Kidney (tissue), 14 donors: ENCODE data around the gene HLA-F. TPM values are rescaled to one million over a fixed set of nuclear protein-coding genes. Genes with fewer than 3 reads are reported as not detected.

ENCODE experiments used
- DNase-seq, 5 donors: peaks; one replicate each; pipeline ENCODE4 v3.0.0-alpha.2; 2013 to 2020
- FAIRE-seq: peaks from 2 replicates; lab custom pipeline; 2012; peaks lifted over from hg19 to GRCh38; lab: Jason Lieb, UNC
- H3K27ac ChIP-seq, 2 donors: one replicate each; pipeline ENCODE4 v1.7.0; 2013; ENCODE audit warnings: low read depth in 2 of 2, low read length in 2 of 2, inconsistent platforms in 1 of 2
- H3K27me3 ChIP-seq: one replicate; pipeline ENCODE4 v1.7.1; 2013; ENCODE audit warnings: low read length, inconsistent platforms; ENCODE audit not compliant: control insufficient read depth, insufficient read depth
- H3K36me3 ChIP-seq, 3 donors: one replicate each; pipeline versions ENCODE4 v1.7.0 to v1.7.1; 2013; ENCODE audit warnings: low read length in 3 of 3, control low read depth in 1 of 3, inconsistent platforms in 1 of 3; ENCODE audit not compliant: insufficient read depth in 3 of 3, control insufficient read depth in 2 of 3
- H3K4me1 ChIP-seq, 3 donors: one replicate each; pipeline versions ENCODE4 v1.7.0 to v1.7.1; 2013; ENCODE audit warnings: low read length in 3 of 3, inconsistent platforms in 1 of 3, low read depth in 1 of 3; ENCODE audit not compliant: control insufficient read depth in 2 of 3, insufficient read depth in 2 of 3
- H3K4me3 ChIP-seq, 3 donors: one replicate each; pipeline versions ENCODE4 v1.7.0 to v1.8.1; 2013; ENCODE audit warnings: low read length in 3 of 3, control low read depth in 1 of 3, inconsistent platforms in 1 of 3
- H3K9ac ChIP-seq, 3 donors: one replicate each; pipeline versions ENCODE4 v1.7.0 to v1.7.1; 2013; ENCODE audit warnings: low read length in 3 of 3, control low read depth in 1 of 3, inconsistent platforms in 1 of 3
- H3K9me3 ChIP-seq, 3 donors: one replicate each; pipeline versions ENCODE4 v1.7.0 to v1.7.1; 2013; ENCODE audit warnings: low read length in 3 of 3, control low read depth in 1 of 3, inconsistent platforms in 1 of 3; ENCODE audit not compliant: control insufficient read depth in 2 of 3, insufficient read depth in 1 of 3
- CTCF ChIP-seq: IDR thresholded peaks from 3 replicates; pipeline ENCODE4 v1.5.1; 2012; ENCODE audit warnings: mild to moderate bottlenecking, moderate library complexity, borderline replicate concordance; ENCODE audit not compliant: insufficient read depth; ENCODE audit errors: extremely low read depth
- intact Hi-C: fragments of 100-400 bp; cut with DNase I; formaldehyde crosslinking; loops from one replicate; pipeline ENCODE4 v1.11.1; 2022
- polyA plus RNA-seq: library from polyadenylated mRNA; stranded (reverse); fragments of 350-450 nt; fragmentation: Illumina TruSeq; extraction: RNeasy Lipid Tissue Mini Kit (QIAGEN cat#74804); gene quantifications from one replicate; pipeline ENCODE4 v1.2.3, GENCODE V29; 2014; ENCODE audit warnings: low read depth, low replicate concordance; ENCODE audit not compliant: insufficient read depth
- total RNA-seq: library from RNA; stranded (reverse); fragmentation: NEBNext Ultra II Directional; extraction: Animal tissue kit (Norgen Biotek cat#: 25700); gene quantifications from one replicate; pipeline ENCODE4 v1.2.1, GENCODE V29; 2021
- donor health status: control.
- donor health status: control.
- donor health status: control.
- donor health status: control.
- donor health status: control.
- donor health status: DM: yes; HTN: yes; CAD: no.
- donor health status: Normal renal cell carcinoma (clear cell type).

Gene HLA-F
- total and polyA plus RNA-seq, 2 donors from 2014 or later: 52.1 to 87.8 TPM

- Histone ChIP-seq H3K27ac (no peak overlapping the region), H3K4me3 (no peak overlapping the region), H3K36me3 (peaks cover 0 to 2% (median 0%) of the 10 kb centered on the region in 3 donors), H3K9me3 (no peaks in the 10 kb centered on the region), H3K27me3 (peaks cover 4% of the 10 kb centered on the region), H3K9ac (no peak overlapping the region), H3K4me1 (peaks cover 0 to 12% (median 0%) of the 10 kb centered on the region in 3 donors)
- intact Hi-C loops: no loop called here
- DNase-seq: no peak
- no peak for FAIRE-seq
- no peak for TF ChIP-seq CTCF
Measured at GRCh38 chr6:29728173-29728874, 5.1 kb downstream of the HLA-F start.

GRCh38 chr6:29728875-29729270 is 5.6 kb downstream of the HLA-F start:
- DNase-seq (no peak), FAIRE-seq (no peak)
- intact Hi-C loops: no loop called here

GRCh38 chr6:29729774-29730328 is 6.6 kb downstream of the HLA-F start:
- Histone ChIP-seq H3K9me3 (no peaks in the 10 kb centered on the region), H3K9ac (no peak overlapping the region), H3K27ac (no peak overlapping the region), H3K4me1 (peaks cover 0 to 8% (median 0%) of the 10 kb centered on the region in 3 donors), H3K27me3 (no peaks in the 10 kb centered on the region), H3K4me3 (no peak overlapping the region), H3K36me3 (peaks cover 0 to 2% (median 0%) of the 10 kb centered on the region in 3 donors)
- no peak for FAIRE-seq
- intact Hi-C loops: no loop called here
- no peak for DNase-seq
- no peak for TF ChIP-seq CTCF

More at GRCh38 chr6:29728875-29729270, 5.6 kb downstream of the HLA-F start:
- Histone ChIP-seq H3K36me3 (peaks cover 0 to 2% (median 0%) of the 10 kb centered on the region in 3 donors), H3K9ac (no peak overlapping the region), H3K4me1 (peaks cover 0 to 12% (median 0%) of the 10 kb centered on the region in 3 donors), H3K27ac (no peak overlapping the region), H3K27me3 (peaks cover 4% of the 10 kb centered on the region), H3K4me3 (no peak overlapping the region), H3K9me3 (no peaks in the 10 kb centered on the region)
- no peak for TF ChIP-seq CTCF
